Fibroblast of peridontal ligament (primary cell): ENCODE data around the gene EPHA2.

Source experiments
- DNase-seq: peaks from one replicate; pipeline ENCODE4 v3.0.0-alpha.2; 2010; ENCODE audit errors: extremely low read depth

EPHA2 gene

DNA sequence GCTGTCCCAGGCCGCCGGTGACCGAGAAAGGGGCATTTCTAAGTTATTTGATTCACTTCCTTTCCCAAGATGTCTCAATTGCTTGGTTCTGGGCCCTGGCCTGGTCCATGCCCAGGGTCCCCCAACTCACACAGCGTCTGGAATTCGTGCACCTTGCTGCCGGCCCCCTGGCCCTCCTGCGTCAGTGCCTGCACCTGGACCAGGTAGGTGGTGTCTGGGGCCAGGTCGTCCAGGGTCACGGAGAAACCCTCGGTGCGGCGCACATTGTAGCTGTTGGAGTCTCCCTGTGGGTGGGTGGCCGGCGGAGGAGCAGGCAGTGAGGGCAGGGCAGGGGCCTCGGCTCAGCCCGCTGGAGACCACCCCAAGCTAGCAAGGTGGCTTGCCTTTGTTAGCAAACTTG is 21.0 kb downstream of the EPHA2 start:
- no peak for DNase-seq

DNA sequence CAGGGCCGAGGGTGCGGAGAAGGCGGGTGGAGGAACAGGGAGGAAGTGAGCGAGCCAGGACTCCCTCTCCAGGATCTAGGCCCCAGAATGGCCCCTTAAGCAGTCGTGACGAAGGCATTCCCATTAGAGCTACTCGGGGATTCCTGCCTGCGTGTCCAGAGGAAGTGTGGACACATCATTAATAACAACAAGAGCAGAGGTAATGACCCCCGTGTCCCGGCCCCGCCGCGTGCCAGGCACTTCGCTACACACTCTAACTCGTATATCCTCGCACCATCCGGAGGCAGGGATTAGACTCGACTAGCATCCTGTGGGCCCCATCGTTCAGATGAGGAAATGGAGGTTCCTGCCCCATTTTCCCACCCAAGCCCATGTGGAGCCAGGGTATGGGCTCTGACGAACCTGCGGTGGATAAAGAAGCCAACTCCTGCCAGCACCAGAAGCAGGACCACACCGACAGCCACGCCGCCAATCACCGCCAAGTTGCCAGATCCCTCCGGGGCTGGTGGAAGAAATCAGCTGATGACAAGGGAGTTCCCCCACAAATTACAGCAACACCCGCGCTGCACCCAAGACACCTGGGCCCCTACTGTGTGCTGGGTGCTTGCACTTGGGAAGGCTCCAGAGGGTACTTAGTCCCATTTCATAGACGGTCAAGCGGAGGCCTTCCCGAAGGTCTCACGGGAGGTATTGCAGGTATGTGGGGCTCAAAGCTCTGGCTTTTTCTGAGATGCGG is 21.6 kb downstream of the EPHA2 start:
- no peak for DNase-seq

DNA sequence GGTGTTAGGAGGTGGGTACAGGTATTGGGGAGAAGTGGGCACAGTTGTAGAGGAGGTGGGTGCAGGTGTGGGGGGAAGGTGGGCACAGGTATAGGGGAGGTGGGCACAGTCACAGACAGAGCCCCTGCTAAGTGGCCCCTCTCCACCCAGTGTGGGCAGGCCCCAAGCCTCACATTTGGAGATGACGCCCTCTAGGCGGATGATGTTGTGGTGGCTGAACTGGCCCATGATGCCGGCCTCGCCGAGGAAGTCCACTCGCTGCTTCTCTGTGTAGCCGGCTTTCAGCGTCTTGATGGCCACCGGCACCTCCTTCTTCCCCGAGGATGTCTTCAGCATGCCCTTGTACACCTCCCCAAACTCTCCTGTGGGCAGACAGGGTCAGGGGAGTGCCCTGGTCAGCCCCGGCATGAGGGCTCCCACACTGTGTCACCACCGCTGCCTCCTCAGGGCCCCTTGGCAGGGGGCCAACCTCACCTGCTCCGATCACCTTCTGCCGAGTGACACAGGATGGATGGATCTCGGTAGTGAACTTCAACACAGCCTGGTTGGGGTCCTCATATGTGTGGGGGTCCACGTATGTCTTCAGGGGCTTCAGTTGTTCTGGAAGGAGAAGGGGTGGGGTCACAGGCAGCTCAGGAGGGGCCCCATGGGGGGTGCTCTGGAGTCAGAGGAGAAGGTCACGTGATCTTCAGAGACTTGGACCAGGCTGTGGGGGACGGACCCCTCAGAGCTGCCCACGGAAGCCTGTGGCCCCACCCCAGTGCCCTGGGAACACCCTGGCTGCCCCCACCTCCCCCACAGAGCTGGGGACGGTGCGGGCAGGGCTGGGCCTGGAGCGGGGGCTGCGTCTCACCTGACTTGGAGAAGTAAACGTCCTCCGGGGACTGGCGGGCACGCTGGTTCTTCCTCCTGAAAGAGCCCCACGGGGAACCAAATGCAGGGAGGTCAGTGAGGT is 22.6 kb downstream of the EPHA2 start:
- DNase-seq: no peak

DNA sequence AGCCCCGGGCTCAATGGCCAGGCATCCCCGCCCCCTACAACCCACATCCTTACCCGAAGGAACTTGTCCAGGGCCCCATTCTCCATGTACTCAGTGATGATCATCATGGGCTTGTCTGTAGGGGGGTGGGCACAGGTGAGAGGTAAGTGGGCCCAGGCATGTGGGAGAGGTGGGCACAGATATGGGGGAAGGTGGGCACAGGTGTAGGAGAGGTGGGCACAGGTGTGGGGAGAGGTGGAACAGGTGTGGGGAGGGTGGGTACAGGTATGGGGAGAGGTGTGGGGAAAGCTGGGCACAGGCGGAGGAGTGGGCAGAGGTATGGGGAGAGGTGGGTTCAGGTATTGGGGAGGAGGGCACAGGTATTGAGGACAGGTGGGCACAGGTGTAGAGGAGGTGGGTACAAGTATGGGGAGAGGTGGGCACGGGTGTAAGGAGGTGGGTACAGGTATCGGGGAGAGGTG is 23.5 kb downstream of the EPHA2 start:
- DNase-seq: no peak

DNA sequence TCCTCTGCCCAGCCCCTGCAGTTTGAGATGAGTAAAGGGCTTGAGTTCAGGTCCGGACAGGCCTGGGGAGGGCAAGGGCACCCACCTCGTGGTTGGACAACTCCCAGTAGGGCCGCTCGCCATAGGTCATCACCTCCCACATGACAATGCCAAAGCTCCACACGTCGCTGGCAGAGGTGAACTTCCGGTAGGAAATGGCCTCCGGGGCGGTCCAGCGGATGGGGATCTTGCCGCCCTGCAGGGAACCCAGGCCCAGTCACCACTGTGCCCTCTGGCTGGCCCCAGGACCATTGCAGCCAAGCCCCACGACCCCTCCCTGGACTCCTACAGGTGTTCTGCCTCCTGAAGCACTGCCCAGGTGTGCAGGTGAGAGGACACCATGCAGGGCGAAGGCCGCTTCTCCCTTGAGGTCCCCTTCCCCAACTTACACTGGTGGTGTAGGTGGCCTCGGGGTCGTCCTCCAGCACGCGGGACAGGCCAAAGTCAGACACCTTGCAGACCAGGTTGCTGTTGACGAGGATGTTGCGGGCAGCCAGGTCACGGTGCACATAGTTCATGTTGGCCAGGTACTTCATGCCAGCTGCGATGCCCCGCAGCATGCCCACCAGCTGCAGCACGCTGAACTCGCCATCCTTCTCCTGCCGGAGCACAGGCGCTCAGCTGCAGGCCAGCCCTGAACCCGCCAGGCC is 24.1 kb downstream of the EPHA2 start:
- DNase-seq: no peak

DNA sequence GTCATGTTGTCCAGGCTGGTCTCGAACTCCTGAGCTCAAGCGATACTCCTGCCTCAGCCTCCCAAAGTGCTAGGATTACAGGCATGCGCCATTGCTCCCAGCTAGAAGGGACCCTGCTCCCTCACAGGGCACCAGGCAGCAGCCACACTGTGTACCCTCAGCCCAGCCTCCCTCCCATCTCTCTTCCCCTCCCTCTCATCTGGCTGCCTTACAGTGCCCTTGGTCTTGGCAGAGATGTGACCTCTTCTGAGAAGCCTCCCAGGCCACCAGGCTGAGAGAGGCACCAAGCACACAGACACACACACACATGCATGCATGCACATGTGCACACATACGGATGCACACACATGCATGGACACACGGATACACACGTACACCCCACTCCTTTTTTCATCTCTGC is 25.0 kb downstream of the EPHA2 start:
- no peak for DNase-seq

DNA sequence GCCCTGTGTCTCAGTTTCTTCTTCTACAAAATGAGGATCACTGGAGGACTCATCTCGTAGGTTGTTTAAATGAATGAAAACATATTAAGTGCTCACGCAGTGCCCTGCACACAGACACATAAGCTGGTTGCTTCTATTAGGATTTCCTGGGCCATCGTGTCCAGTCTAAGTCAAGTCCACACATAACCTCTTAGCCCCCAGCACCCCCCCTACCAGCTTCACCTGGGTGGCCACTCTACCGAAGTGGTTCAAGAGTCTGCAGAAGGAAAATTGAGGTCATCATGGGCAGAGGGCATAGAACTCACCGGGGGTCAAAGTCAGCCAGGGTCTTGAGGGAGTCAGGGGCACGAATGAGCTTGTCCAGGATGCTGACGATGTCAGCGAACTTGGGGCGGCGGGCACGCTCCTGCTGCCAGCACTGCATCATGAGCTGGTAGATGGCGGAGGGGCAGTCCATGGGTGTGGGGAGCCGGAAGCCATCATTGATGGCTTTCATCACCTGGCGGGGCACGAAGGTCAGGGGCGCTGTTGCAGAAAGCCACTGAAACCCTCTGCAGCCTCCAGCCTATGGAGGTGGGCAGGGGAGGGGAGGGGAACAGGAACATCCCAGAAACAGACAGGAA is 25.8 kb downstream of the EPHA2 start:
- DNase-seq: no peak

DNA sequence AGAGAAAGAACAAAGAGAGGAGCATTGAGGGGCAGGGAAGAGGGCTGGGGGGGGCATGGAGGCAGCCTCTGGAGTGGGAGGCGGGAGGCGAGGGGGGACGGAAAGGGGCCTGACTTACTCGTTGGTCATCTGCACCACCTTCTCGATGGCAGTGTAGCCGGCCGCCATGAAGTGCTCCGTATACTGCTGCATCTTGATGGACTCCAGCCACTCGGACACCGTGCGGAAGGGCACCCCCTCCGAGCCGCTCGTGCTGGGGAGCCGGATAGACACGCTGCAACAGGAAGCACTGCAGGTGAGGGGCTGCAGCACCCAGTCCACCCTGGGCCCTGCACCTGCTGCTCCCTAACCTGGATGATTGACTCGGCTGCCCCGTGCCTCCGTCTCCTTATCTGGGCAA is 26.6 kb downstream of the EPHA2 start:
- no peak for DNase-seq

DNA sequence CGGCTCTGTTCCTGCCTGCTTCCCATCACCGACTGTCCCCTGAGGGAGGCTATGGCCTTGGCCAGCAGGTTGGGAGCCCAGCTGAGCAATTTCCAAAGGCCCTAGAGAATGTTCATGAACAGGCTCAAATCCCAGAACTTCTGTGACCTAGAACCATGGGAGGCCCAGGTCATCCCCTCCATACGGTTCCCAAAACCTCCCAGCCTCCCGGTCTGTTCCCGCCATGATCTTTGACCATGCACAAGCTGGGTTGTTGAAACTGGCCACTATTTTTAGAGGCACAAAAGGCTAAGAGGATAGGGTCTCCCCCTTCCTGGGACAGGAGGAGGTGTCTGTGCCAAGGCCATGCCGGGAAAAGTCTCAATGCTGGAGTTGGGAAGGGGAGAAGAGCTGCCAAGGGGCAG is 27.5 kb downstream of the EPHA2 start:
- no peak for DNase-seq

DNA sequence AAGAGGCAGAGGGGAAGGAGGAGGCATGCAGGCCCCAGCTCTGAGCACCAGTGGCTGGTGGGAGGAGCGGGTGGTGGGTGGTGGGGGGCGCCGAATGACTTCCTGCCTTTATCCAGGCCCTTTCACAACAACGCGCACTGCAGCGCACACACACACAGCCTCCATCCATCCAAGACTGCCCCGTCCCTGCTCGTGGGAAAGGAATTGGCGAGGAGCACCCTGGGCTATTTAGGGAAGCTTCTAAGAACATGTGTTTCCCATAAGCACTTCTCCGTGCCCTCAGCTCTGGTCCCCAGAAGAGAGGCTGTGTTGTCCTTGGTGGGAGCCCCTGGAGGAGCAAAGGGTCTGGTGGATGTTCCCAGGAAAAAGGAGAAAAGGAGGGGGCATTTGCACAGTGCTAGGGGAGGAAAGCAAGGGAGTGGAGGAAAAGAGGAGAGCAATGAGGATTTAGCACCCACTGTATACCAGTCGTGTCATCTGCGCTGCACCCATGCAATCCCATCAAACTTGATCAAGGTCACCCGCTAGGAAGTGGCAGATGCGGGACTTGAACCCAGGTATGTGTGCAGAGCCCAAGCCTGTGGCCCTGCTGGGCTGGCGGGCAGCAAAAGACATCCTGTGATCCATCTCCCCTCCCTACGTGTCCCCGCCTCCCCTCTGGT is 28.1 kb downstream of the EPHA2 start:
- DNase-seq: peak; percentile 25

DNA sequence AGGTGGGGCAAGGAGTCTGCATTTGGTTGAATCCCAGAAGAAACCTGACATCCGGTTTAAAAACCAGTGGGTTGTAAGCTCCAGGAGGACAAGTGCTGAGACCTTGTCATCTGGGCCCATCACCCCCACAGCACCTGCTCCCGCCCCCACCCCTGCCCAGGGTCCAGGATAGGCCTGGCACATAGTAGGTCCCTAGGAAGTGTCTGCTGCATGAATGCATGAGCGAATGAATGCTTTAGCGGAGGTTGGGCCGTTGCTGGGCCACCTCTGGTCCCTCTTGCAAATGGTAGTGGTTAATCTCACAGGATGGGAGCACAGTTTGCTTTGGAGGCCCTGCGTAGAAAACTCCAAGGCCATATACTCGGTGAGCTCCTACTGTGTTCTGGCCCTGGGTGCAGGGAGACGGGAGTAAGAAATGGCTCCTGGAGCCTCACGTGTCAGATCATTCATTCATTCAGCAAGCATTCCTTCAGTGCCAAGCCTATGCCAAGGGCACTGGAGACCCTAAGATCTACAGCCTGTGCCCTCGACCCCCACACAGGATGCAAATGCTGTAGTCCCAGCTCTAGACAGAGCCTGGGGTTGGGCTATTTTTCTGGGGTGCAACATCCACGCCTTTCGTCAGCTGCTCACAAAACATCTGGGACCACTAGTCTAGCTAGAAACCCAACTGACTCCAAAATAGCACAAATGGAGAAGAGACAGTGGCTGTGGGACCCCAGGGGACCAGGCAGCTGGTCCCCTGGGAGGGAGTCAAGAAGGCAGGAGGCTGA is 28.9 kb downstream of the EPHA2 start:
- no peak for DNase-seq

DNA sequence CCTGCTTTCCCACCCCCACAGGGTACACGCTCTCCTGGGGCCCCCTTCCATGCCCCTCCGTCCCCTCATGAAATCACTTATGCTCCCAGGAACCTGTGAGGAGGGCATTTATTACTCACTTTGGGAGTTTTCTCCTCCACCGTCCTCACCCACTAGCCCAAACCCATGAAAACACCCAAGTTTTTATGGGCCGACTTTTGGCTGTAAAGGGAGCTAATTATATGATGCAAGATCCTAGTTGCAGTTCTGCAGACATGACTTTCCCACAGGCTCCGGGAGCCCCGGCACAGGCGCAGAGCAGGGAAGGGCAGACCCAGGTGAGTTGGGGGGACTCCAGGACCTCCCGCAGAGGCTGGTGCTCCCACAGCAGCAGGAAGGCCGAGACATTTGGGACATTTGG is 29.7 kb downstream of the EPHA2 start:
- DNase-seq: no peak

DNA sequence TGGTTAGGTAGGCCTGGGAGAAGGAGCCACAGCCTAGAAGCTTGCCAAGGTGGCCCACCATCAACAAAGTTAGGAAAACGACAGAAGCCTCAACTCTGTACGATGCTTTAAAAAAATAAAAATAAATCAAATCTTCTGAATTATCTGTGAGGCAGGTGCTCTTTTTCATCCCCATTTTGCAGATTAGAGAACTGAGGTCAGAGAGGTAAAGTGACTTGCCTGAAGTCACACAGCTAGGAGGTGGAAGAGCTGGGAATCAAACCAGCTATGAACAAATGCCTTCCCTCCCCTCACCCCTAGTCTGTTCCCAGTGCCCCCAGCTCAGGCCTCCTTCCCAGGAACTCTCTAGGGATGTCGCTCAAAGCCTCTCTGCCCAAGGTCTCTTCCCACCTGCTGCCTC is 30.4 kb downstream of the EPHA2 start:
- DNase-seq: no peak

DNA sequence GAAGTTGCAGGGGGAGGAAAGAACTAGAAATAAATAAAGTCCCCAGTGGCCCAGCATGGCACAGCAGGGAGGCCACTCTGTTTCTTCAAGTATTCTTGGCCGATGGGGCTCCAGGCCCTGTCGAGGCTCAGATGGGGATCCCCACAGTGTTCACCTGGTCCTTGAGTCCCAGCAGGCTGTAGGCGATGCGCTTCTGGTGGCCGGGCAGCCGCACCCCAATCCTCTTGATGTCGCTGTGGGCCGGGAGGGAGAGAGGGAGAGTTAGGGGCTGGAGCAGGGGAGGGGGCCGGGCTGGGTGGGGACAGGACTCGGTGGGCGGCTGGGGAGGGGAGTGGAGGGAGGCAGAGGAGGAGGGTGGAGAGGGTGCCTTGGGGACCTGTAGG is 30.8 kb downstream of the EPHA2 start:
- no peak for DNase-seq

DNA sequence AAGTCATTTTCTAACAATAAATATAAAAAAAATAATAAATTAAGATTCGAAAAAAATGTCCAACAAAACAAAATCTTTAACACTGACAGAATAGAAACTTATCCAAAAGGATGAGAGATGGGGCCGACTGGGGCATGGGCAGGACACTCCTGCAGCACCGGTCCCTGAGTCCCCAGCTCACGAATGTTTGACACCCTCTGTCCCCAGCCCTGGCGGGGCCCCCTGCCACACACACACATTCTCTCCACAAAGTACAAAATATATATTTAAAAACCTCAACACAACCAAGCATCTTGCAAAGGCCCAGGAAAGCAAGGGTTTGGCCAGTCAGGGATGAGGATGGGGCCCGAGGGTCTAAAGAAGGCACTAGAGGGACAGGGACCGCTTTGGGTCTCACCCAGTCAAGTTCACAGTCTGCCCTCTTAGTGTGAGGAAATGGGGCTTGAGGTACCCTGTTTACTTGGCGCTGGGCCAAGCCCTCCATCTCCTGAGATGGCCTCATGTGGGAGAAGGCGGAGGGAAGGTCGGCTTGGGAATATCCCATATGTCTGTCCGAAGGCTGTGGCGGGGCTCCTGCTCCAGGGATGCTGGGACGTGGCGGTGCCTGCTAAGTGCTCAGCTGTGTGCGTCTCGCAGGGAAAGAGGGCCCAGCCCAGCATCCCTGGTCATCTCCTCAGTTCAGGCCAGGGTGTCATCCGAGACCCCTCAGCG is 31.3 kb downstream of the EPHA2 start:
- DNase-seq: no peak

DNA sequence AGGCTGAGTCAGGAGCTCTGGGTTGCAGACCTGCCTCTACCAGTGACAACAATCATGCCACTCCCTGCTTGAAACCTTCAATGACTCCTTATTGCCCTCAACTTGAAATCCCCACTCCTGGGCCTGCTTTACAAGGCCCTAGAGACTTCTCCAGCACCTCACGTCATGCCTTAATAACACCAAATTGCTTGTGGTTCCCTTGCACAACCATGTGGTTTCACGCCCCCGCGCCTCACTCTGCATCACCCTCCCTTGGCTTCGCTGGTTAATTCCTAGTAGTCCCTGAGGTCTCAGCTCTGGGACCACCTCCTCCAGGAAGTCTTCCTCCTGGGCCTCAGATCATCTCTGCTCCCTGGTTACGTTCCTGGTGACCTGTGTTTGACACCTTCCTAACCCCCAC is 33.0 kb downstream of the EPHA2 start:
- DNase-seq: peak; percentile 81

DNA sequence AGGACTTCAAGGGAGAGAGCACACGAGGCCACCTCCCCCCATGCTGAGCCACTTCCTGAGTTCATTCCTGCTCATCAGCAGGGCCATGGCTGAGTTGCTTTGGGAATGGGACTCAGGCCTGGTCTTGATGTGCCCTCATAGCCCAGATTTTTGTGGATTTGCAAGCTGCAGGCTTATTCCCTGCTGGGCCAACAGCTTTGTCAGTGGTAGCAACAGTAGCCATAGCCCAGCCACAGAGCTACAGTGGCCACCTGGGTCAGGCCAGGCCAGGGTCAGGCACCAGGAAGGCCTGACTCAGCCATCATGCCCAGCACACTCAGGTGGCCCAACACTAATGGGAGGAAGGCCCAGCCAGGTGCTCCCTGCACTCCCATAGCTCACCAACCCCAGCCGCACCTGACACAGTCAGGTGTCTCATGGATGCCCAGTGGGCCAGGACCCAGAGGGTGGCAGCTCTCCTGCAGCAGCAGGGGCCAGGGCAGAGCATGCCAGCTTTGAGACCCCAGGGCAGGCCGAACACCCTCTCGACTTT is 33.5 kb downstream of the EPHA2 start:
- peak; percentile 76 for DNase-seq

DNA sequence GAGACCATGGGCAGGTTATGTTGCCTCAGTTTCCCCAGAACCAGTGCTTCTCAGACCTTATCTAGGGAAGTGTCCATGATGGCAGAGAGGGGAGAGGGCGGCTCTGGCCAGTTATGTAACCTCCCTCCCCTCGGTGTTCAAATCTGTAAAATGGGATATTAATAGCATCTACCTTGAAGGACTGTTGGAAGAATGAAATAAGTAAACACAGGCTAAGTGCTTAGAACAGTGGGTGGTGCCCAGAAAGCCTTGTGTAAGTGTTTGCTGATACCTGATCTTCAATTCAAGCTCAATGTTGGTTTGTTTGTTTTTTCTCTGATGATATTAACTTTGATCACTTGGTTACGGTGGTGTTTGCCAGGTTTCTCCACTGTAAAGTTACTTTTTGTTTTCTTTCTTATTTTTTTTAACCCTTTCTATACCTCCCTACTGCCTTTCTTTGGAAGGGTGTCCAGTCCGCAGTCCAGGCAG is 34.9 kb downstream of the EPHA2 start:
- no peak for DNase-seq

DNA sequence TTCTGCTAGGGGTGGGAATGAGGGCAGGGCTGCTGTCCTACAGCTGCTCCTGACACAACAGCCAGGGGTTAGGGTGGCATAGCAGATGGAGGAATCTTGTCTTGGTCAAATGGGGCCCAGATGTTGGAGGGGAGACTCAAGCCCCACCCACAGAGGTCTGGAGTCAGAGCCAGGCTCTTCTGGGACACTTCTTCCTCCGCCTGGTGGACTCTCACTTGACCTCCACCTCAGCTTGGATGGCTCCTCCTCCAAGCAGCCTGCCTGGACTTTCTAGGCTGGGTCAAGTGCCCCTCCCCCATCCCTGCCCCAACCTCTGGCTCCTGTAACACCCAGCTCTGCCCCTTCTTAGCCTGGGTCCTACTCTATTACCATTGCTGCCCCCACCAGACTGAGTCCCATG is 35.5 kb downstream of the EPHA2 start:
- no peak for DNase-seq

DNA sequence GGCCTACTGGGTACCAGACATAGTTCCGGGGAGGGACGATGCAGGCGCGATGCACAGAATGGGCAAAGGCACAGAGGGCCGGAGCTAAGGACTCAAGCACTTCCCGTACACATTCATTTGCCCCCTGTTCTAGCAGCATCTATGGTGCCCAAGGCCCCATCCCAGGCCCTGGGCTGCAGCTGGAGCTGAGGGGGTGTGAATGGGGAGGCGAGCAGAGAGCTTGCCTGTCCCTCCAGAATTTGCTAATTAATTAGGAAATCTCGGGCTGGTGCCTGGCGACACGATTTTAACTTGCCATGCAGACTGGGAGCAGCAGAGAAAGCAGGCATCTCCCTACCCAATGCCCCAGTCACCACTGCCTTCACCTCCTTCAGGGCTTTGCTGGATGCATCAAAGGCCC is 35.9 kb downstream of the EPHA2 start:
- no peak for DNase-seq
